K562 (cell line): ENCODE data around the gene CHL1. TPM values are rescaled to one million over a fixed set of nuclear protein-coding genes. Genes with fewer than 3 reads are reported as not detected.
A peak's percentile ranks its signal among the peaks of the same experiment; 100 is the strongest.

Experiments used
- ATAC-seq: fragments of 200-7000 bp; cut with Tn5 transposase; 3 replicates; pipeline ENCODE4 v1.9.1; 2020; ENCODE audit warnings: moderate library complexity
- BruUV-seq: library from RNA; stranded (reverse); fragments of 400-500 nt; replicated peaks from 2 replicates; lab custom pipeline; 2021; lab: Mats Ljungman, UMichigan
- CTCF ChIA-PET: fragments of 300-600 bp; formaldehyde crosslinking; extraction: SDS; loops from one replicate; lab custom pipeline; 2021; ENCODE audit warnings: low intra/inter-chr PET ratio; lab: Yijun Ruan, JAX
- POLR2A ChIA-PET: fragments of 300-600, 350-650 bp; sonication (Branson Sonifier 250); formaldehyde crosslinking; extraction: SDS; loops from one replicate; lab custom pipeline; 2021; ENCODE audit warnings: antibody characterized with exemption, inconsistent platforms; lab: Yijun Ruan, JAX
- DNase-seq, 4 experiments: peaks; one replicate each; pipeline versions ENCODE4 v3.0.0 to v3.0.0-alpha.2; 2011 to 2018; ENCODE audit warnings: low spot score in 3 of 4, mixed read lengths in 3 of 4; ENCODE audit errors: extremely low read depth in 1 of 4
- FAIRE-seq: peaks from 2 replicates; lab custom pipeline; 2011; peaks lifted over from hg19 to GRCh38; lab: Jason Lieb, UNC
- H2AFZ ChIP-seq: 2 replicates; pipeline ENCODE4 v1.6.0; 2011; ENCODE audit warnings: low read depth, low read length, control low read depth, inconsistent platforms
- H3K27ac ChIP-seq: fragments of 200-600 bp; 3 replicates; pipeline ENCODE4 v1.8.0; 2011; ENCODE audit warnings: low read depth, mild to moderate bottlenecking, control low read depth, inconsistent platforms, low read length, moderate library complexity, mixed read lengths; ENCODE audit errors: extremely low read depth
- H3K27me3 ChIP-seq, 2 experiments: fragments of 300-600 bp in 1 of 2; 2 replicates in 1 of 2; 3 replicates in 1 of 2; pipeline versions ENCODE4 v1.6.0 to v1.8.0; 2011; ENCODE audit warnings: inconsistent platforms in 2 of 2, low read length in 2 of 2, mild to moderate bottlenecking in 1 of 2, mixed read lengths in 1 of 2, moderate library complexity in 1 of 2; ENCODE audit not compliant: control insufficient read depth in 2 of 2, insufficient read depth in 2 of 2
- H3K36me3 ChIP-seq: fragments of 300-600 bp; 3 replicates; pipeline ENCODE4 v1.8.0; 2011; ENCODE audit warnings: mild to moderate bottlenecking, low read length, inconsistent platforms; ENCODE audit not compliant: control insufficient read depth, insufficient read depth
- H3K4me1 ChIP-seq, 2 experiments: fragments of 200-600 bp in 1 of 2; replicated peaks in 1 of 2; 2 replicates in 1 of 2; 3 replicates in 1 of 2; pipeline versions ENCODE4 v1.5.1 to v1.8.0; 2011; ENCODE audit warnings: inconsistent platforms in 2 of 2, low read length in 2 of 2, mild to moderate bottlenecking in 1 of 2, mixed read lengths in 1 of 2, moderate library complexity in 1 of 2; ENCODE audit not compliant: control insufficient read depth in 2 of 2, insufficient read depth in 2 of 2
- H3K4me2 ChIP-seq: 2 replicates; pipeline ENCODE4 v1.6.1; 2011; ENCODE audit warnings: low read length, control low read depth, inconsistent platforms, mixed read lengths; ENCODE audit not compliant: insufficient read depth
- H3K4me3 ChIP-seq: fragments of 200-600 bp; sonication (generic), shearing (Covaris generic); 2 replicates; pipeline ENCODE4 v1.5.1; 2016; ENCODE audit warnings: control low read depth, inconsistent platforms
- H3K79me2 ChIP-seq: fragments of 200-600 bp; 3 replicates; pipeline ENCODE4 v1.8.0; 2011; ENCODE audit warnings: low read length, inconsistent platforms; ENCODE audit not compliant: control insufficient read depth, insufficient read depth
- H3K9ac ChIP-seq, 2 experiments: 2 replicates each; pipeline versions ENCODE4 v1.6.0 to v1.6.1; 2011; ENCODE audit warnings: low read depth in 2 of 2, low read length in 2 of 2, control low read depth in 1 of 2, inconsistent platforms in 1 of 2, mild to moderate bottlenecking in 1 of 2, mixed read lengths in 1 of 2; ENCODE audit not compliant: insufficient read depth in 1 of 2
- H3K9me1 ChIP-seq: one replicate; pipeline ENCODE4 v1.6.0; 2011; ENCODE audit warnings: inconsistent platforms, mild to moderate bottlenecking, low read length, moderate library complexity; ENCODE audit not compliant: control insufficient read depth, insufficient read depth
- H3K9me3 ChIP-seq: replicated peaks from 2 replicates; pipeline ENCODE4 v1.5.1; 2011; ENCODE audit warnings: low read depth, low read length, inconsistent platforms; ENCODE audit not compliant: control insufficient read depth, insufficient read depth
- H4K20me1 ChIP-seq: replicated peaks from 2 replicates; pipeline ENCODE4 v1.6.1; 2011; ENCODE audit warnings: low read length, inconsistent platforms, mixed read lengths; ENCODE audit not compliant: control insufficient read depth, insufficient read depth
- BCOR ChIP-seq: fragments of 450-650 bp; IDR thresholded peaks from 2 replicates; pipeline ENCODE4 v1.6.1; 2016
- CBX3 ChIP-seq, 2 experiments: IDR thresholded peaks; 1 replicate in 1 of 2; 2 replicates in 1 of 2; pipeline ENCODE4 v1.6.1; 2012; ENCODE audit warnings: inconsistent platforms in 2 of 2, low read length in 2 of 2, borderline replicate concordance in 1 of 2, control low read depth in 1 of 2
- CBX5 ChIP-seq: IDR thresholded peaks from 2 replicates; pipeline ENCODE4 v1.6.1; 2014; ENCODE audit warnings: low read depth, borderline replicate concordance
- CTCF ChIP-seq, 3 experiments: IDR thresholded peaks in 2 of 3; conservative IDR thresholded peaks in 1 of 3; 2 replicates each; pipeline ENCODE4 v1.5.1; 2011 to 2012; ENCODE audit warnings: low read length in 3 of 3, mild to moderate bottlenecking in 3 of 3, control low read depth in 2 of 3, improper control_type of control experiment in 1 of 3, inconsistent platforms in 1 of 3, low read depth in 1 of 3, mixed read lengths in 1 of 3, moderate library complexity in 1 of 3; ENCODE audit not compliant: insufficient read depth in 2 of 3
- GATA2 ChIP-seq: sonication (generic); formaldehyde crosslinking; IDR thresholded peaks from 2 replicates; pipeline ENCODE4 v1.4.0; 2020; ENCODE audit warnings: mild to moderate bottlenecking, missing genetic modification reagents
- PTBP1 ChIP-seq: fragments of 200-400 bp; formaldehyde crosslinking; IDR thresholded peaks from 2 replicates; pipeline ENCODE4 v1.6.1; 2017; ENCODE audit warnings: low read depth, low read length
- RAD21 ChIP-seq, 2 experiments: fragments of 250-450 bp in 1 of 2; fragments of 450-650 bp in 1 of 2; sonication (Bioruptor Pico) in 1 of 2; formaldehyde crosslinking in 1 of 2; IDR thresholded peaks in 1 of 2; conservative IDR thresholded peaks in 1 of 2; 2 replicates each; pipeline versions ENCODE4 v1.4.0 to v1.8.0; 2020 to 2022; ENCODE audit warnings: mild to moderate bottlenecking in 2 of 2, moderate library complexity in 1 of 2
- REST ChIP-seq, 2 experiments: fragments of 450-650 bp; formaldehyde crosslinking in 1 of 2; IDR thresholded peaks; 2 replicates each; pipeline versions ENCODE4 v1.4.0 to v1.6.1; 2014 to 2020; ENCODE audit warnings: mild to moderate bottlenecking in 2 of 2, borderline replicate concordance in 1 of 2, low read depth in 1 of 2
- SMC3 ChIP-seq: conservative IDR thresholded peaks from 2 replicates; pipeline ENCODE4 v1.6.1; 2011; ENCODE audit warnings: low read depth, low read length, improper control_type of control experiment; ENCODE audit not compliant: insufficient read depth
- WGBS: fragments of 100-300 bp; shearing (Covaris generic); methylation state at CpG from one replicate; pipeline ENCODE4 v1.1.6; 2016; ENCODE audit warnings: low coverage, mixed read lengths; ENCODE audit not compliant: insufficient coverage; ENCODE audit errors: missing lambda C conversion rate; 5-methylcytosine and 5-hydroxymethylcytosine counted together
- in situ Hi-C: fragments of 300-500 bp; cut with MboI; formaldehyde crosslinking; loops from 4 replicates; pipeline ENCODE4 v1.15.0; 2018; ENCODE audit warnings: inconsistent platforms, mixed read lengths
- intact Hi-C: fragments of 100-400 bp; cut with micrococcal nuclease; formaldehyde crosslinking; loops from 2 replicates; pipeline ENCODE4 v1.14.2; 2022
- polyA plus RNA-seq, 8 experiments: library from polyadenylated mRNA; depleted of rRNA in 4 of 8; stranded (reverse) in 5 of 8; unstranded in 3 of 8; fragments of >200 nt; fragmentation: Nextera tagmentation in 2 of 8; fragmentation: Illumina TruSeq in 1 of 8; extraction: Ambion mirVana in 2 of 8; extraction: Trizol in 1 of 8; gene quantifications; 2 replicates each; pipeline versions ENCODE4 v1.2.1 to v1.2.3, GENCODE V29; 2011 to 2014; ENCODE audit warnings: inconsistent platforms in 1 of 8, missing spikeins in 1 of 8
- total RNA-seq, 7 experiments: library from RNA; depleted of rRNA in 6 of 7; stranded (reverse); fragments of >200 nt in 6 of 7; fragmentation: Illumina TruSeq in 2 of 7; extraction: Trizol in 2 of 7; gene quantifications; 2 replicates each; pipeline versions ENCODE4 v1.2.1 to v1.2.3, GENCODE V29; 2011 to 2021; ENCODE audit warnings: low replicate concordance in 1 of 7
- TF ChIP-seq, protein P1 (sequence below): sonication (generic); formaldehyde crosslinking; IDR thresholded peaks from 2 replicates; pipeline ENCODE4 v1.8.1; 2023; ENCODE audit warnings: mild to moderate bottlenecking, missing genetic modification reagents, moderate library complexity

CHL1 gene
- total and polyA plus RNA-seq, 9 of the 15 experiments (the other 6 are each of a cell fraction or from before 2014, with no cell fraction given), result 0.02 TPM; not detected in 8

- no peaks in the 10 kb centered on the region for H4K20me1 ChIP-seq
- H3K4me3 ChIP-seq, result no peak overlapping the region
- no peak overlapping the region for H2AFZ ChIP-seq
- H3K9me3 ChIP-seq, result no peaks in the 10 kb centered on the region; the same call in 1 of the 2 replicates
- H3K4me1 ChIP-seq, result no peaks in the 10 kb centered on the region
- ChIA-PET POLR2A (no interaction called here), CTCF (no interaction called here)
- no peak overlapping the region for H3K9ac ChIP-seq
- no peaks in the 10 kb centered on the region for H3K79me2 ChIP-seq
- no peaks in the 10 kb centered on the region for H3K36me3 ChIP-seq
- peak; percentile 35 to 61 (median 50) for DNase-seq
- peak; percentile 92 for FAIRE-seq
- BruUV-seq, result no TSS peak
- no peak overlapping the region for H3K27ac ChIP-seq
- intact Hi-C loops, result no loop called here
- in situ Hi-C loops, result no loop called here
- no peaks in the 10 kb centered on the region for H3K27me3 ChIP-seq
- peak; percentile 71 for ATAC-seq
- no peaks in the 10 kb centered on the region for H3K9me1 ChIP-seq
- no peak overlapping the region for H3K4me2 ChIP-seq
- WGBS, result 0% methylated on average over 3 of the region's 3 CpGs
- TF ChIP-seq CBX5, result 0 out of 2 replicates have a peak, but pooled peaks have one; percentile 52
- peak in 1 of 2 experiments; percentile 24; a peak in 1 of 3 replicates for TF ChIP-seq CBX3 (IDR thresholded peaks at IDR 0.05; ENCODE audit: borderline replicate concordance in 1 of 2, low read length in 2 of 2)
- peak; percentile 64; the same call in 1 of the 2 replicates for TF ChIP-seq GATA2 (CRISPR knock-in tag)
- TF ChIP-seq REST (IDR thresholded peaks at IDR 0.05; ENCODE audit: borderline replicate concordance), result peak; percentile 47; the same call in 1 of the 2 replicates
- TF ChIP-seq REST (CRISPR knock-in tag; IDR thresholded peaks at IDR 0.05; ENCODE audit: low read depth), result no peak
- TF ChIP-seq RAD21 (CRISPR knock-in tag; conservative IDR thresholded peaks at IDR 0.05 in 1 of 2, IDR thresholded peaks at IDR 0.05 in 1 of 2), result peak; percentile 67 to 81
- TF ChIP-seq, protein P1, sequence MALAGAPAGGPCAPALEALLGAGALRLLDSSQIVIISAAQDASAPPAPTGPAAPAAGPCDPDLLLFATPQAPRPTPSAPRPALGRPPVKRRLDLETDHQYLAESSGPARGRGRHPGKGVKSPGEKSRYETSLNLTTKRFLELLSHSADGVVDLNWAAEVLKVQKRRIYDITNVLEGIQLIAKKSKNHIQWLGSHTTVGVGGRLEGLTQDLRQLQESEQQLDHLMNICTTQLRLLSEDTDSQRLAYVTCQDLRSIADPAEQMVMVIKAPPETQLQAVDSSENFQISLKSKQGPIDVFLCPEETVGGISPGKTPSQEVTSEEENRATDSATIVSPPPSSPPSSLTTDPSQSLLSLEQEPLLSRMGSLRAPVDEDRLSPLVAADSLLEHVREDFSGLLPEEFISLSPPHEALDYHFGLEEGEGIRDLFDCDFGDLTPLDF (CRISPR knock-in tag), result no peak
- TF ChIP-seq BCOR, result no peak
- TF ChIP-seq PTBP1, result no peak
- 0 out of 2 replicates have a peak, but pooled peaks have one; percentile 48 for TF ChIP-seq SMC3
- TF ChIP-seq CTCF (IDR thresholded peaks at IDR 0.05 in 2 of 3, conservative IDR thresholded peaks at IDR 0.05 in 1 of 3; ENCODE audit: insufficient read depth in 2 of 3, low read depth in 1 of 3, low read length in 3 of 3), result peak; percentile 51 to 72 (median 66)
Measured at GRCh38 chr3:354432-354831, 157.9 kb downstream of the CHL1 start.
